Dendritic cell treated with granulocyte-macrophage colony-stimulating factor and Interleukin-4, amounts not matched to agents 40 ng/mL and 50 ng/mL, for 4 days (primary cell): ENCODE data around the gene SNX8.
"Not testable (repeated sequence)": the region's sequence is repeated elsewhere in the genome, so short reads cannot be mapped to it uniquely, and the experiment has no call there.

Experiments used
- H3K27ac Mint-ChIP-seq: one replicate; pipeline ENCODE4 v1.8.0; 2022; ENCODE audit warnings: mild to moderate bottlenecking, mixed read lengths
- H3K27me3 Mint-ChIP-seq: one replicate; pipeline ENCODE4 v1.8.0; 2022; ENCODE audit warnings: mild to moderate bottlenecking, mixed read lengths
- H3K36me3 Mint-ChIP-seq: one replicate; pipeline ENCODE4 v1.8.0; 2022; ENCODE audit warnings: low read depth, mixed read lengths
- H3K4me1 Mint-ChIP-seq: one replicate; pipeline ENCODE4 v1.8.0; 2022; ENCODE audit warnings: low read depth, mixed read lengths
- H3K4me3 Mint-ChIP-seq: one replicate; pipeline ENCODE4 v1.8.0; 2022; ENCODE audit warnings: mild to moderate bottlenecking, moderate library complexity, mixed read lengths
- H3K9me3 Mint-ChIP-seq: one replicate; pipeline ENCODE4 v1.8.0; 2022; ENCODE audit warnings: mixed read lengths
- intact Hi-C: fragments of 100-400 bp; cut with micrococcal nuclease; formaldehyde crosslinking; loops from one replicate; pipeline ENCODE4 v1.15.0; 2022

SNX8 gene

GRCh38 chr7:2353113-2353935 is 39.1 kb upstream of the SNX8 start:
- Mint-ChIP-seq H3K27me3 (no peaks in the 10 kb centered on the region), H3K9me3 (no peaks in the 10 kb centered on the region), H3K27ac (peak overlapping the region; percentile 100), H3K36me3 (peaks cover 31% of the 10 kb centered on the region), H3K4me3 (peak overlapping the region; percentile 87), H3K4me1 (peaks cover 19% of the 10 kb centered on the region)
- intact Hi-C loops = loop anchor here (5.0 to 10.0 kb wide), 3 partner anchors 51 to 689 kb away; partner anchors contain the start of genes CHST12 and MAD1L1

- Mint-ChIP-seq H3K36me3 (peaks cover 15% of the 10 kb centered on the region), H3K4me3 (no peak overlapping the region), H3K27me3 (no peaks in the 10 kb centered on the region), H3K27ac (no peak overlapping the region), H3K4me1 (peaks cover 18% of the 10 kb centered on the region), H3K9me3 (no peaks in the 10 kb centered on the region)
- intact Hi-C loops = loop anchor here (5.0 to 10.0 kb wide), 3 partner anchors 54 to 686 kb away; partner anchors contain the start of genes CHST12 and MAD1L1
Observed at GRCh38 chr7:2350861-2351260, 36.6 kb upstream of the SNX8 start.

GRCh38 chr7:2350055-2350454 is 35.8 kb upstream of the SNX8 start:
- Mint-ChIP-seq H3K27me3 (no peaks in the 10 kb centered on the region), H3K4me3 (no peak overlapping the region)
- intact Hi-C loops = loop anchor here (5.0 to 10.0 kb wide), 3 partner anchors 55 to 685 kb away; partner anchors contain the start of genes CHST12 and MAD1L1

GRCh38 chr7:2347351-2348063 is 33.3 kb upstream of the SNX8 start:
- H3K36me3 Mint-ChIP-seq = not testable (repeated sequence)
- intact Hi-C loops = loop anchor here (1.0 to 5.0 kb wide), 3 partner anchors 41 to 768 kb away; no protein-coding TSS in a partner anchor
- peak overlapping the region; percentile 56 for H3K4me3 Mint-ChIP-seq

More at GRCh38 chr7:2350055-2350454, 35.8 kb upstream of the SNX8 start:
- no peaks in the 10 kb centered on the region for H3K9me3 Mint-ChIP-seq
- peaks cover 8% of the 10 kb centered on the region for H3K36me3 Mint-ChIP-seq
- peak overlapping the region; percentile 42 for H3K27ac Mint-ChIP-seq
- H3K4me1 Mint-ChIP-seq = peaks cover 21% of the 10 kb centered on the region

GRCh38 chr7:2336626-2337299 is 22.5 kb upstream of the SNX8 start:
- no peak overlapping the region for H3K4me3 Mint-ChIP-seq
- no peaks in the 10 kb centered on the region for H3K9me3 Mint-ChIP-seq
- H3K27me3 Mint-ChIP-seq = no peaks in the 10 kb centered on the region
- H3K4me1 Mint-ChIP-seq = peaks cover 27% of the 10 kb centered on the region
- no peaks in the 10 kb centered on the region for H3K36me3 Mint-ChIP-seq
- H3K27ac Mint-ChIP-seq = no peak overlapping the region
- intact Hi-C loops = no loop called here

More at GRCh38 chr7:2347351-2348063, 33.3 kb upstream of the SNX8 start:
- Mint-ChIP-seq H3K4me1 (peaks cover 15% of the 10 kb centered on the region), H3K27ac (peak overlapping the region; percentile 84)
- H3K27me3 Mint-ChIP-seq, H3K9me3 Mint-ChIP-seq: not testable (repeated sequence)

GRCh38 chr7:2332606-2333231 is 18.5 kb upstream of the SNX8 start:
- intact Hi-C loops, H3K9me3 Mint-ChIP-seq, H3K4me3 Mint-ChIP-seq, H3K27me3 Mint-ChIP-seq, H3K36me3 Mint-ChIP-seq: not testable (repeated sequence)
- H3K4me1 Mint-ChIP-seq = peaks cover 43% of the 10 kb centered on the region
- peak overlapping the region; percentile 81 for H3K27ac Mint-ChIP-seq

GRCh38 chr7:2331707-2332106 is 17.5 kb upstream of the SNX8 start:
- peak overlapping the region; percentile 81 for H3K27ac Mint-ChIP-seq
- no peaks in the 10 kb centered on the region for H3K9me3 Mint-ChIP-seq
- no peak overlapping the region for H3K4me3 Mint-ChIP-seq
- no peaks in the 10 kb centered on the region for H3K36me3 Mint-ChIP-seq
- peaks cover 44% of the 10 kb centered on the region for H3K4me1 Mint-ChIP-seq
- intact Hi-C loops = no loop called here
- H3K27me3 Mint-ChIP-seq = no peaks in the 10 kb centered on the region

GRCh38 chr7:2330493-2330892 is 16.3 kb upstream of the SNX8 start:
- Mint-ChIP-seq H3K9me3 (no peaks in the 10 kb centered on the region), H3K27ac (peak overlapping the region; percentile 65), H3K4me1 (peaks cover 43% of the 10 kb centered on the region), H3K27me3 (no peaks in the 10 kb centered on the region), H3K36me3 (no peaks in the 10 kb centered on the region), H3K4me3 (no peak overlapping the region)
- intact Hi-C loops = no loop called here

- peaks cover 51% of the 10 kb centered on the region for H3K4me1 Mint-ChIP-seq
- peak overlapping the region; percentile 17 for H3K4me3 Mint-ChIP-seq
- H3K27ac Mint-ChIP-seq = peak overlapping the region; percentile 98
- H3K9me3 Mint-ChIP-seq = no peaks in the 10 kb centered on the region
- no peaks in the 10 kb centered on the region for H3K27me3 Mint-ChIP-seq
- no peaks in the 10 kb centered on the region for H3K36me3 Mint-ChIP-seq
- intact Hi-C loops = loop anchor here (2.0 kb wide), 1 partner anchor 14 kb away; no protein-coding TSS in a partner anchor
Observed at GRCh38 chr7:2326951-2327350, 12.7 kb upstream of the SNX8 start.

- H3K27ac Mint-ChIP-seq = peak overlapping the region; percentile 98
- H3K27me3 Mint-ChIP-seq = no peaks in the 10 kb centered on the region
- peaks cover 41% of the 10 kb centered on the region for H3K4me1 Mint-ChIP-seq
- peak overlapping the region; percentile 41 for H3K4me3 Mint-ChIP-seq
- no peaks in the 10 kb centered on the region for H3K36me3 Mint-ChIP-seq
- H3K9me3 Mint-ChIP-seq = no peaks in the 10 kb centered on the region
- intact Hi-C loops = no loop called here
Observed at GRCh38 chr7:2325162-2325561, 10.9 kb upstream of the SNX8 start.

GRCh38 chr7:2321020-2321419 is 6.8 kb upstream of the SNX8 start:
- H3K4me3 Mint-ChIP-seq = no peak overlapping the region

GRCh38 chr7:2317556-2318293 is 3.5 kb upstream of the SNX8 start:
- Mint-ChIP-seq H3K27ac (no peak overlapping the region), H3K9me3 (no peaks in the 10 kb centered on the region), H3K36me3 (peaks cover 13% of the 10 kb centered on the region), H3K27me3 (no peaks in the 10 kb centered on the region), H3K4me1 (peaks cover 7% of the 10 kb centered on the region), H3K4me3 (no peak overlapping the region)
- intact Hi-C loops = no loop called here

More at GRCh38 chr7:2321020-2321419, 6.8 kb upstream of the SNX8 start:
- Mint-ChIP-seq H3K36me3 (no peaks in the 10 kb centered on the region), H3K27me3 (no peaks in the 10 kb centered on the region), H3K27ac (no peak overlapping the region), H3K9me3 (no peaks in the 10 kb centered on the region), H3K4me1 (peaks cover 26% of the 10 kb centered on the region)
- intact Hi-C loops = no loop called here

- intact Hi-C loops = no loop called here
- H3K9me3 Mint-ChIP-seq = no peaks in the 10 kb centered on the region
- H3K4me1 Mint-ChIP-seq = peaks cover 13% of the 10 kb centered on the region
- peaks cover 25% of the 10 kb centered on the region for H3K36me3 Mint-ChIP-seq
- H3K27me3 Mint-ChIP-seq = no peaks in the 10 kb centered on the region
- H3K27ac Mint-ChIP-seq = no peak overlapping the region
- H3K4me3 Mint-ChIP-seq = no peak overlapping the region
Observed at GRCh38 chr7:2316578-2316977, 2.3 kb upstream of the SNX8 start.
